Nephron (organoid): Measurements from ENCODE around the gene ZFR2.
"Not testable (repeated sequence)": the region's sequence is repeated elsewhere in the genome, so short reads cannot be mapped to it uniquely, and the experiment has no call there.

Experiments used
- H3K27ac Mint-ChIP-seq, 3 experiments: 2 replicates each; pipeline ENCODE4 v1.8.0; 2020; ENCODE audit warnings: mixed read lengths in 3 of 3, mild to moderate bottlenecking in 2 of 3, moderate library complexity in 1 of 3
- H3K27me3 Mint-ChIP-seq: 2 replicates; pipeline ENCODE4 v1.8.0; 2021; ENCODE audit warnings: low read depth, mild to moderate bottlenecking, moderate library complexity, mixed read lengths
- H3K36me3 Mint-ChIP-seq: 2 replicates; pipeline ENCODE4 v1.8.0; 2020; ENCODE audit warnings: low read depth, mixed read lengths
- H3K4me1 Mint-ChIP-seq: 2 replicates; pipeline ENCODE4 v1.8.0; 2020; ENCODE audit warnings: mixed read lengths
- H3K4me3 Mint-ChIP-seq, 3 experiments: 2 replicates each; pipeline ENCODE4 v1.8.0; 2020; ENCODE audit warnings: mild to moderate bottlenecking in 3 of 3, mixed read lengths in 3 of 3, moderate library complexity in 2 of 3
- H3K9me3 Mint-ChIP-seq: 2 replicates; pipeline ENCODE4 v1.8.0; 2020; ENCODE audit warnings: mixed read lengths
- CTCF ChIP-seq, 3 experiments: fragments of 200-600 bp; sonication (generic); IDR thresholded peaks; one replicate each; pipeline ENCODE4 v1.5.0; 2021; ENCODE audit warnings: antibody characterized with exemption in 3 of 3; ENCODE audit not compliant: unreplicated experiment in 3 of 3

The ZFR2 gene

DNA sequence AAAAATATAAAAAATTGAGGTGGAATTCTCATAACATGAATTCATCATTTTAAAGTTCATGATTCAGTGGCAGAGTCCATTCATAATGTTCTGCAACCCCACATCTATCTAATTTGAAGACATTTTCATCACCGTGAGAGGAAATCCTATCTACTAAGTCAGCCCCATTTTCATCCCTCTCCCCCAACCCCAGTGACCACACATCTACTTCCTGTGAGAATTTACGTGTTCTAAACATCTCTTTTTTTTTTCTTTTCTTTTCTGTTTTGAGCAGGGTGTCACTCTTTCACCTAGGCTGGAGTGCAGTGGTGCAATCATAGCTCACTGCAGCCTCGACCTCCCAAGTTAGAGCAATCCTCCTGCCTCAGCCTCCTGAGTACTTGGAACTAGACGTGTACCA, 29.1 kb upstream of the ZFR2 start:
- peaks cover 3% of the 10 kb centered on the region for H3K9me3 Mint-ChIP-seq
- no peak overlapping the region for H3K27ac Mint-ChIP-seq
- H3K4me1 Mint-ChIP-seq, result no peaks in the 10 kb centered on the region
- H3K27me3 Mint-ChIP-seq, result peaks cover 15% of the 10 kb centered on the region
- H3K36me3 Mint-ChIP-seq, result no peaks in the 10 kb centered on the region
- no peak for TF ChIP-seq CTCF (IDR thresholded peaks at IDR 0.05; ENCODE audit: unreplicated experiment in 3 of 3)
- no peak overlapping the region for H3K4me3 Mint-ChIP-seq

DNA sequence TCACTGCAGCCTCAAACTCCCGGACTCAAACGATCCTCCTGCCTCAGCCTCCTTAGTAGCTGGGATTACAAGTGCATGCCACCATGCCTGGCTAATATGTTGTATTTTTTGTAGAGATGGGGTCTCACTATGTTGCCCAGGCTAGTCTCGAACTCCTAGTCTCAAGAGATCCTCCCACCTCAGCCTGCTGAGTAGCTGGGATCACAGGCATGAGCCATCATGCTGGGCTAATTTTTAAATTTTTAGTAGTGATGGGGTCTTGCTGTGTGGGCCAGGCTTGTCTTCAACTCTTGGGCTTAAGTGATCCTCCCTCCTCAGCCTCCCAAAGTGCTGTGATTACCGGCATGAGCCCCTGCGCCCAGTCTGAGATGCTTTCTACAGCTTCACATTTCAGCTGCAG, 26.9 kb upstream of the ZFR2 start:
- Mint-ChIP-seq H3K27ac (no peak overlapping the region), H3K4me3 (no peak overlapping the region)

DNA sequence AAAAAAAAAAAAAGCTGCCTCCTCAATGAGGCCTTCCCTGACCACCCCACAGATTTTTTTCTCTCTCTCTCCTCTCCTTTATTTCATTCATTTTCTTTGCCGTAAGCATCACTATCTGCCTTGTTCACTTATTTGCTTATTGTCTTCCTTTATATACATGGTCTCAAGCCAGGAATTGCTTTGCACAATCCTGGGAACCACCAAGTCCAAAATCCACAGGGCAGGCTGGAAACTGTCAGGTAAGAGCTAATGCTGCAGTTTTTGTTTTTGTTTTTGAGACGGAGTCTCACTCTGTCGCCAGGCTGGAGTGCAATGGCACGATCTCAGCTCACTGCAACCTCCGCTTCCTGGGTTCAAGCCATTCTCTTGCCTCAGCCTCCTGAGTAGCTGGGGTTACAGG, 26.1 kb upstream of the ZFR2 start:
- not testable (repeated sequence) for H3K36me3 Mint-ChIP-seq, H3K9me3 Mint-ChIP-seq, H3K4me1 Mint-ChIP-seq, H3K27ac Mint-ChIP-seq, H3K4me3 Mint-ChIP-seq
- H3K27me3 Mint-ChIP-seq, result peaks cover 17% of the 10 kb centered on the region

More for the DNA sequence above, 26.9 kb upstream of the ZFR2 start:
- H3K36me3 Mint-ChIP-seq, result no peaks in the 10 kb centered on the region
- TF ChIP-seq CTCF (IDR thresholded peaks at IDR 0.05; ENCODE audit: unreplicated experiment in 3 of 3), result no peak
- peaks cover 22% of the 10 kb centered on the region for H3K27me3 Mint-ChIP-seq
- no peaks in the 10 kb centered on the region for H3K4me1 Mint-ChIP-seq
- H3K9me3 Mint-ChIP-seq, result peaks cover 3% of the 10 kb centered on the region

- H3K4me3 Mint-ChIP-seq, result no peak overlapping the region
- no peak overlapping the region for H3K27ac Mint-ChIP-seq
- no peaks in the 10 kb centered on the region for H3K36me3 Mint-ChIP-seq
- H3K27me3 Mint-ChIP-seq, result peaks cover 15% of the 10 kb centered on the region
- TF ChIP-seq CTCF (IDR thresholded peaks at IDR 0.05; ENCODE audit: unreplicated experiment in 3 of 3), result no peak
- no peaks in the 10 kb centered on the region for H3K9me3 Mint-ChIP-seq
- no peaks in the 10 kb centered on the region for H3K4me1 Mint-ChIP-seq
Measured at GRCh38 chr19:3893509-3894179, 24.8 kb upstream of the ZFR2 start.

DNA sequence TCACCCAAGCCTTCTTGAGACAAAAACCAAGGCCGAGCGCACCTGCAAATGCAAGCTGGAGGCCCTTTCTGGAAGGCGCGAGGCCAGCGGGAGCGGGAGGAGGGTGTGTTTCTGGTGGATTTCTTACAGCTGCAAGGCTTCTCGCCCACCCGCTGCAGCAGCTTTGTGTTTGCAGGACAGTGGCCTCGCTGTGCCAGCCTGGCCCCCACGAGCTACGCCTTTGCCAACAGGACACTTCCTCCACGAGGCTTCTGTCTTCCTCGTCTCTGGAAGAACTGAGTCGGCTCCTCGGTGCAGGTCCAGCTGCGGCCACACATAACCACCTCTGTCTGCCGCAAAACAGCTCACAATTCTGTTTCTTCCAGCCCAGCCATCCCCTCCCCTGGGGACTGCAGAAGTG, 21.8 kb upstream of the ZFR2 start:
- Mint-ChIP-seq H3K36me3 (no peaks in the 10 kb centered on the region), H3K27ac (no peak overlapping the region), H3K4me3 (no peak overlapping the region), H3K4me1 (no peaks in the 10 kb centered on the region), H3K27me3 (peaks cover 22% of the 10 kb centered on the region), H3K9me3 (no peaks in the 10 kb centered on the region)
- TF ChIP-seq CTCF (IDR thresholded peaks at IDR 0.05; ENCODE audit: unreplicated experiment in 3 of 3), result no peak

DNA sequence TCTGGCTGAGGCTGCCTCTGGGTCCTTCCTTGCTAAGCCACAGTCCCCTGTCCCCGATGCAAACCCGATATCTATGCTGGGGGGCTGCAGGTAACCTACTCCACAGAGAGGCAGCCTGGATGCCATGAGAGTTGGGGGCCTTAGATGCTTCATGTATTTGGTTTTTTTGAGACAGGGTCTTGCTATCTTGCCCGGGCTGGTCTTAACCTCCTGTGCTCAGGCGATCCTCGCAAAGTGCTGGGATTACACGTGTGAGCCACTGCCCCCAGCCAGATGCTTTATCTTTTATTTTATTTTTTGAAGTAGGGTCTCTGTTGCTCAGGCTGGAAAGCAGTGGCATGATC, 13.2 kb upstream of the ZFR2 start:
- Mint-ChIP-seq H3K4me3 (peak overlapping the region in 2 of 3 experiments; percentile 23 to 38), H3K36me3 (no peaks in the 10 kb centered on the region)
- no peak for TF ChIP-seq CTCF (IDR thresholded peaks at IDR 0.05; ENCODE audit: unreplicated experiment in 3 of 3)

More for the DNA sequence above, 13.2 kb upstream of the ZFR2 start:
- H3K27ac Mint-ChIP-seq, result no peak overlapping the region
- peaks cover 1% of the 10 kb centered on the region for H3K9me3 Mint-ChIP-seq
- H3K27me3 Mint-ChIP-seq, result peaks cover 70% of the 10 kb centered on the region
- H3K4me1 Mint-ChIP-seq, result peaks cover 5% of the 10 kb centered on the region
